Measurements from ENCODE around the gene C11orf16. TPM values are rescaled to one million over a fixed set of nuclear protein-coding genes. Genes with fewer than 3 reads are reported as not detected.
A peak's percentile ranks its signal among the peaks of the same experiment; 100 is the strongest.

Gene C11orf16
- total RNA-seq, 1 donor from 2014 or later: not detected

DNA sequence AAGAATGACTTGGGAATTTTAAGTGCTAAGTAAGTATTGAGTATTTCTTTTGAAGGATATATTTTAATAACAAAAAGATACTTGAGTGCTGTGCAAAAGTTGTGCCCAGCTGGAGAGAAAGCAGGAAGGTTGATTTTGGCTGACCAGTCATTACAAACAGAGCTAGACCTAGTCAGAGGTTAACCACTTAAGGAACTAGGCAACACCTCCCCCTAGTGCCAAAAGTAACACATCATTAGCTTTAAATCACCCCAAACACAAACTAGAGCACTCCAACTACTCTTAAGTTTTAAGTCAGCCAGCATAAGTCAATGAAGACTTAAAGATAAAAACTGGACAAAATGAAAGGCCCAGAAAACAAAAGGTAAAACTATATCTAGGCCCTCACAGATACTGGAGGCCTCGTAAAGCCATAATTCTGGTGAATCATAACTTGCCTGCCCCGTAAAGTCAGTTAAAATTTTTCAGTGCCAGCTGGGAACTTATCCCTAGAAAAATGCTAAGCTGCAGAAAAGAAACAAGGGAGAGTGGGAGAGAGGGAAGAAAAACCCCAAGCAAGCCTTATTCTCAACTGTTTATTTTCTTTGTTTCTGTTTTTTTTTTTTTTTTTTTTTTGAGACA lies 26.9 kb upstream of the C11orf16 start:
- Histone ChIP-seq H3K9me3 (no peaks in the 10 kb centered on the region), H3K27ac (peak overlapping the region; percentile 53 to 69), H3K36me3 (peaks cover 13 to 15% of the 10 kb centered on the region in 2 donors), H3K4me3 (peak overlapping the region; percentile 13 to 19), H3K27me3 (no peaks in the 10 kb centered on the region), H3K4me1 (peaks cover 6 to 17% of the 10 kb centered on the region in 2 donors)
- peak; percentile 56 to 71 (median 57) for TF ChIP-seq CTCF (IDR thresholded peaks at IDR 0.05)
- intact Hi-C loops (cut with DNase I): loop anchor here (2.0 to 5.0 kb wide), 5 partner anchors 43 to 277 kb away; partner anchors contain the start of genes RPL27A and TRIM66
- peak in 1 of 2 donors; percentile 70 for DNase-seq (ENCODE audit: low spot score in 2 of 2)

DNA sequence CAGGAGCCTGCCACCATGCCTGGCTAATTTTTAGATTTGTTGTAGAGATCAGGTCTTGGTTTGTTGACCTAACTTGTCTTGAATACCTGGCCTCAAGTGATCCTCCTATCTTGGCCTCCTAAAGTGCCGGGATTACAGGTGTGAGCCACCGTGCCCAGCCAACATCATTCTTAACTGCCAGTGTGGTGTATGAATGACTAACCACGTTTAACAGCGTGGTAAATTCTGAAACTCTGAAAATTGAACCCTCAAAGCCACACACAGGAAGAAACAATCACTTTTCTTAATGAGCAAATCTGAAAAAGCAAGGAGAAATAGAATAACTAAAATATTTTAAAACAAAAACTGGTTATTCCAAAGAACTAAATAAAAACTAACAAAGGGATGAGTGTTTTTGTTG lies 24.1 kb upstream of the C11orf16 start:
- TF ChIP-seq CTCF (IDR thresholded peaks at IDR 0.05): no peak
- Histone ChIP-seq H3K27ac (no peak overlapping the region), H3K27me3 (no peaks in the 10 kb centered on the region), H3K9me3 (no peaks in the 10 kb centered on the region), H3K4me1 (peaks cover 6 to 8% of the 10 kb centered on the region in 2 donors), H3K4me3 (no peak overlapping the region), H3K36me3 (peaks cover 37 to 38% of the 10 kb centered on the region in 2 donors)
- DNase-seq (ENCODE audit: low spot score in 2 of 2): no peak
- intact Hi-C loops (cut with DNase I): no loop called here

- Histone ChIP-seq H3K27ac (no peak overlapping the region), H3K9me3 (no peaks in the 10 kb centered on the region), H3K36me3 (peaks cover 36 to 61% of the 10 kb centered on the region in 2 donors), H3K4me1 (no peaks in the 10 kb centered on the region), H3K27me3 (no peaks in the 10 kb centered on the region), H3K4me3 (no peak overlapping the region)
- intact Hi-C loops (cut with DNase I): no loop called here
- no peak for TF ChIP-seq CTCF (IDR thresholded peaks at IDR 0.05)
- no peak for DNase-seq (ENCODE audit: low spot score in 2 of 2)
Measured at GRCh38 chr11:8948886-8949285, 16.1 kb upstream of the C11orf16 start.

DNA sequence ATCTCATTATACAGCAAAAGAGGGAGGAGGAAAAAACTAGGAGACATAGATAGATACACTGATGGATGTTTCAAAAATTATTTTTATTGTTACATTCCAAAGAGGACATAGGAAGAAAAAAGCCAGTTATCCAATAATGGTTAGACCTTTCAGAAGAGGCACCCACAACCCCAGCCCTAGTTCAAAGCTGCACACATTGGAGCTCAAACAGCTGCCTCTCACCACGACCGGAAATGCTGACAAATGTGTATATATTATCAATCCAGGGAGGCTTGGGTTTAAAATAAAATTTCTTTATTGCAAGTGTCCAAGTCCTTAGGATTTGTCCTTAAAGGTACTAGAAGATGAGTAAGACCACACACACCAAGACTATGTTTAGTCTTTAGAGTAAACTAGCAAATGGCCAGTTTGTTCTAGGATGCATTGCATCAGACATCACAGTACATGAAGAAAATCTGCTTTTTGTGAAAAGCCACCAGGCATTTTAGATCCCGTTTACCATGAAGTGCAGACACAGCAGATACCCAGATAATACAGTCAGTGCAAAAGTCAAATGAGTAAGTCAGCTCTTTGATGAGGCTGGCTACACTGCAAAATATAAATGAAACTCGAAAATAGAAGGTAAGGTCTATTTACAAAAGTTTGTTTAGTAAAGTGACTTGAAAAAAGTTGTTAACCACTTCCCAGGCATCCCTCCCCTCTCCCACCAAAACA lies 14.6 kb upstream of the C11orf16 start:
- intact Hi-C loops (cut with DNase I): no loop called here
- Histone ChIP-seq H3K27me3 (no peaks in the 10 kb centered on the region), H3K36me3 (peaks cover 23 to 49% of the 10 kb centered on the region in 2 donors)

GRCh38 chr11:8942518-8943066 lies 9.8 kb upstream of the C11orf16 start, which contains the start of gene ASCL3:
TSS of gene ASCL3 (minus strand) at chr11:8943016. CDS start at chr11:8938161, 4,855 bp downstream.
- peaks cover 5 to 8% of the 10 kb centered on the region in 2 donors for H3K36me3 ChIP-seq
- no peak for DNase-seq (ENCODE audit: low spot score in 2 of 2)
- no peak for TF ChIP-seq CTCF (IDR thresholded peaks at IDR 0.05)
- H3K27ac ChIP-seq: no peak within 1 kb of the TSS
- H3K4me3 ChIP-seq: no peak within 1 kb of the TSS
- intact Hi-C loops (cut with DNase I): no loop called here
- no peaks in the 10 kb centered on the region for H3K4me1 ChIP-seq
- no peaks in the 10 kb centered on the region for H3K27me3 ChIP-seq
- H3K9me3 ChIP-seq: no peaks in the 10 kb centered on the region

More for the DNA sequence above, 14.6 kb upstream of the C11orf16 start:
- no peak for TF ChIP-seq CTCF (IDR thresholded peaks at IDR 0.05)
- Histone ChIP-seq H3K4me1 (no peaks in the 10 kb centered on the region), H3K27ac (no peak overlapping the region), H3K9me3 (no peaks in the 10 kb centered on the region), H3K4me3 (no peak overlapping the region)
- no peak for DNase-seq (ENCODE audit: low spot score in 2 of 2)

Data from ascending aorta (tissue), 2 donors.